Natural killer cell (primary cell): ENCODE measurements around the gene MT1B. TPM values are rescaled to one million over a fixed set of nuclear protein-coding genes. Genes with fewer than 3 reads are reported as not detected.

Experiments used
- ATAC-seq, 3 donors: fragments of 150-1000 bp in 2 of 3; fragments of 200-7000 bp in 1 of 3; cut with Tn5 transposase; 1 replicate in 1 of 3; 2 replicates in 2 of 3; pipeline ENCODE4 v1.10.0; 2021; ENCODE audit warnings: mild to moderate bottlenecking in 2 of 3, moderate library complexity in 2 of 3
- DNase-seq, 2 donors: peaks; one replicate each; pipeline versions ENCODE4 v3.0.0 to v3.0.0-alpha.2; 2013 to 2021; ENCODE audit warnings: mixed read lengths in 1 of 2
- H3K27ac ChIP-seq: one replicate; pipeline ENCODE4 v1.5.1; 2013; ENCODE audit warnings: mild to moderate bottlenecking, low read length
- H3K27me3 ChIP-seq: one replicate; pipeline ENCODE4 v1.6.1; 2013; ENCODE audit warnings: low read length; ENCODE audit not compliant: control insufficient read depth, insufficient read depth
- H3K36me3 ChIP-seq: one replicate; pipeline ENCODE4 v1.6.1; 2013; ENCODE audit warnings: low read length; ENCODE audit not compliant: control insufficient read depth, insufficient read depth
- H3K4me1 ChIP-seq: one replicate; pipeline ENCODE4 v1.6.1; 2013; ENCODE audit warnings: low read length; ENCODE audit not compliant: control insufficient read depth, insufficient read depth
- H3K4me3 ChIP-seq: one replicate; pipeline ENCODE4 v1.5.1; 2013; ENCODE audit warnings: low read length
- H3K9me3 ChIP-seq: one replicate; pipeline ENCODE4 v1.6.1; 2013; ENCODE audit warnings: low read length; ENCODE audit not compliant: control insufficient read depth, insufficient read depth
- H3K27ac Mint-ChIP-seq, 2 donors: one replicate each; pipeline ENCODE4 v1.8.0; 2022; ENCODE audit warnings: mild to moderate bottlenecking in 2 of 2, mixed read lengths in 2 of 2, moderate library complexity in 1 of 2
- H3K27me3 Mint-ChIP-seq, 2 donors: one replicate each; pipeline ENCODE4 v1.8.0; 2022; ENCODE audit warnings: low read depth in 2 of 2, mixed read lengths in 2 of 2
- H3K36me3 Mint-ChIP-seq: one replicate; pipeline ENCODE4 v1.8.0; 2022; ENCODE audit warnings: mixed read lengths
- H3K4me1 Mint-ChIP-seq, 2 donors: one replicate each; pipeline ENCODE4 v1.8.0; 2022; ENCODE audit warnings: mixed read lengths in 2 of 2
- H3K4me3 Mint-ChIP-seq: one replicate; pipeline ENCODE4 v1.8.0; 2022; ENCODE audit warnings: mild to moderate bottlenecking, moderate library complexity, mixed read lengths
- H3K9me3 Mint-ChIP-seq, 2 donors: one replicate each; pipeline ENCODE4 v1.8.0; 2022; ENCODE audit warnings: mixed read lengths in 2 of 2
- WGBS: methylation state at CpG from one replicate; pipeline ENCODE4 v1.1.7; 2013; ENCODE audit warnings: missing lambda C conversion rate; ENCODE audit not compliant: insufficient coverage; 5-methylcytosine and 5-hydroxymethylcytosine counted together
- intact Hi-C: fragments of 100-400 bp; cut with micrococcal nuclease; formaldehyde crosslinking; loops from one replicate; pipeline ENCODE4 v1.14.2; 2022
- total RNA-seq, 4 donors: library from RNA; stranded (reverse); fragments of 120-200 nt in 1 of 4; gene quantifications; one replicate each; pipeline versions ENCODE4 v1.2.3 to v1.2.4, GENCODE V29; 2013 to 2022
- TF ChIP-seq, protein P1 (sequence below): fragments of 200-600 bp; IDR thresholded peaks from one replicate; pipeline ENCODE4 v1.8.0; 2022; ENCODE audit warnings: antibody characterized with exemption

Gene MT1B
- total RNA-seq, 3 donors from 2014 or later (not counting 1 experiment from before 2014, with no cell fraction given) = not detected

DNA sequence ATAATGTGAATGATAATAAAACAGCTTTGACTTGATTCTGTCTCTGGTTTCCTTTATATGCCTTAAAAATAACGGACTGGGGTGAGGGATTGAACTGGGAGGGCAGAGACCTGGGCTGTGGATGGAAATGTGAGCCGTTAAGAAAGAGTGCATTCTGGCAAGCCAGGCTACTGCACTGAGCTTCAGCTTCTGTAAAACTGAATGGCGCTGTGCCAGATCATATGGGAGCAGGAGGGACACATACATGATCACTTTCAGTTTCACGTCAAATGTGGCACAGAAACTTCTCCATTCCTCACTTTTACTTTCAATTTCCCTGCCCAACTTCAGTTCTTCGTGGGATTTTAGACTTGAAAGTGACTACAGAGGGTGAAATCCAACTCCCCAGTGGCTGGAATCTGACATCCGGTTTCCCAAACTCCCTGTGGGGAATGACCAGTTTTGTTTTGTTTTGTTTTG lies 42.2 kb upstream of the MT1B start:
- DNase-seq (peak; percentile 52 to 95), ATAC-seq (peak; percentile 42 to 59 (median 43))
- H3K9me3 ChIP-seq = no peaks in the 10 kb centered on the region
- peaks cover 47% of the 10 kb centered on the region for H3K4me1 ChIP-seq
- Mint-ChIP-seq H3K36me3 (no peaks in the 10 kb centered on the region), H3K27ac (peak overlapping the region; percentile 89 to 96), H3K4me1 (peaks cover 50 to 51% of the 10 kb centered on the region in 2 donors), H3K4me3 (peak overlapping the region; percentile 95), H3K9me3 (no peaks in the 10 kb centered on the region), H3K27me3 (peaks cover 0 to 3% of the 10 kb centered on the region in 2 donors)
- peak overlapping the region; percentile 59 for H3K4me3 ChIP-seq
- H3K27me3 ChIP-seq = no peaks in the 10 kb centered on the region
- H3K36me3 ChIP-seq = no peaks in the 10 kb centered on the region
- intact Hi-C loops = no loop called here
- WGBS = 1% methylated on average over 6 of the region's 6 CpGs
- TF ChIP-seq, protein P1, sequence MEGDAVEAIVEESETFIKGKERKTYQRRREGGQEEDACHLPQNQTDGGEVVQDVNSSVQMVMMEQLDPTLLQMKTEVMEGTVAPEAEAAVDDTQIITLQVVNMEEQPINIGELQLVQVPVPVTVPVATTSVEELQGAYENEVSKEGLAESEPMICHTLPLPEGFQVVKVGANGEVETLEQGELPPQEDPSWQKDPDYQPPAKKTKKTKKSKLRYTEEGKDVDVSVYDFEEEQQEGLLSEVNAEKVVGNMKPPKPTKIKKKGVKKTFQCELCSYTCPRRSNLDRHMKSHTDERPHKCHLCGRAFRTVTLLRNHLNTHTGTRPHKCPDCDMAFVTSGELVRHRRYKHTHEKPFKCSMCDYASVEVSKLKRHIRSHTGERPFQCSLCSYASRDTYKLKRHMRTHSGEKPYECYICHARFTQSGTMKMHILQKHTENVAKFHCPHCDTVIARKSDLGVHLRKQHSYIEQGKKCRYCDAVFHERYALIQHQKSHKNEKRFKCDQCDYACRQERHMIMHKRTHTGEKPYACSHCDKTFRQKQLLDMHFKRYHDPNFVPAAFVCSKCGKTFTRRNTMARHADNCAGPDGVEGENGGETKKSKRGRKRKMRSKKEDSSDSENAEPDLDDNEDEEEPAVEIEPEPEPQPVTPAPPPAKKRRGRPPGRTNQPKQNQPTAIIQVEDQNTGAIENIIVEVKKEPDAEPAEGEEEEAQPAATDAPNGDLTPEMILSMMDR = no peak
- peak overlapping the region; percentile 87 for H3K27ac ChIP-seq

DNA sequence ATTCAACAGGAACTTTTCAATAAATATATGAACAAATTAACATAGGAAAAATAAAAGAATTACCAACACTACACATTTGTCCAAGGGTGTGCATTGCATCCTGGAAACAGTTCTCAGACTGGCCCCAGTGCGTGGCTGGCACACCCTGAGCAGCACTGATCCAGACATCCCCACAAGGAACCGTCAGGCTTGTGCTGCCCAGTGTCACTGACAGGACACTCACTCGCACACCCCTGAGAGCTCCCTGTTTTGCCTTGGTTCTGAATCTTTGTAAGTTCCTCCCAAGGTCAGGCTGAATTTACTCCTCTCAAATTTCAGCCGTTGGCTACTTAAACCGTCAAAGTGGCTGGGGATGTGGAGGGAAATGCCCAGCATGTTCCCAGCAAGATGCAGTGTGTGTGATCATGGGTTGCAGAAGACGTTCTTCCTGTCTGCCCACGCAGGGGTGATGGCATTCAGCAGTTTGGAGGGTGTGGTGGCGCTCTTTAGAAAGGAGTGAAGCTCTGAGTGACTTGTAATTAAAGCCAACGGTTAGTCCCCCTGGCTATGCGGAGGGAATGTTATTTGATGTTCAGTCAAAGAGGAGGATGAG lies 41.6 kb upstream of the MT1B start:
- Mint-ChIP-seq H3K4me1 (peaks cover 50 to 51% of the 10 kb centered on the region in 2 donors), H3K4me3 (peak overlapping the region; percentile 95), H3K27me3 (peaks cover 0 to 3% of the 10 kb centered on the region in 2 donors), H3K9me3 (no peaks in the 10 kb centered on the region), H3K36me3 (no peaks in the 10 kb centered on the region), H3K27ac (peak overlapping the region; percentile 89 to 96)
- ATAC-seq = peak; percentile 13 to 67 (median 65)
- Histone ChIP-seq H3K4me1 (peaks cover 47% of the 10 kb centered on the region), H3K4me3 (peak overlapping the region; percentile 59), H3K27ac (peak overlapping the region; percentile 87), H3K9me3 (no peaks in the 10 kb centered on the region), H3K27me3 (no peaks in the 10 kb centered on the region), H3K36me3 (no peaks in the 10 kb centered on the region)
- WGBS = 28% methylated on average over 10 of the region's 10 CpGs
- TF ChIP-seq, protein P1 = no peak
- intact Hi-C loops = no loop called here
- DNase-seq = peak in 1 of 2 donors; percentile 91

DNA sequence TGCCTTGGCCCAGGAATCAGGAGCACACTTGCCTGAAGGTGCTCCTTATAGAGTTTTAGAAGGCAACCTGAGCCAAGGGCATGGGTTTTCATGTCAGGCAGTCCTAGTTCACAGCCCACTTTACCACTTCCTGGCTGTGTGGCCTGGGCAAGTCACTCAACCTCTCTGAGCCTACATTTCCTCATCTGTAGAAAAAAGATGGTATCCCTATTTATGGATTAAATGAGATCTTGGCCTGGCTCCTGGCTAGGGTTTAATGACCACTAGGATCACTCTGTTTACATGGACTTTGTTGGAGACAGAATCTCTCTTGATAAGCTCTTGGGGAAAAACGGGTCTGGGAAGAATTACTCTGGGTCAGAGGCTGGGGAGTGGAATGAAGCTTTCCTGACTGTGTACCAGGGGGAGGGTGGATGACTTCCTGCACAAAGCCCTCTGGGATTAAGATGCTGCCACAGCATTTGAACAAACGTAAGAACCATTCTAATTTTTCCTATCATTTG lies 41.0 kb upstream of the MT1B start:
- H3K27ac ChIP-seq = peak overlapping the region; percentile 87
- WGBS = 65% methylated on average over 2 of the region's 2 CpGs
- Mint-ChIP-seq H3K4me3 (peak overlapping the region; percentile 95), H3K9me3 (no peaks in the 10 kb centered on the region), H3K36me3 (no peaks in the 10 kb centered on the region), H3K4me1 (peaks cover 50 to 51% of the 10 kb centered on the region in 2 donors), H3K27me3 (peaks cover 0 to 4% of the 10 kb centered on the region in 2 donors), H3K27ac (peak overlapping the region; percentile 89 to 96)
- no peaks in the 10 kb centered on the region for H3K36me3 ChIP-seq
- peak in 1 of 3 donors; percentile 25 for ATAC-seq
- no peaks in the 10 kb centered on the region for H3K27me3 ChIP-seq
- no peak overlapping the region for H3K4me3 ChIP-seq
- no peaks in the 10 kb centered on the region for H3K9me3 ChIP-seq
- TF ChIP-seq, protein P1 = no peak
- peaks cover 47% of the 10 kb centered on the region for H3K4me1 ChIP-seq
- intact Hi-C loops = no loop called here
- DNase-seq = no peak
